Measurements from ENCODE around the gene CDH5.

The CDH5 gene

DNA sequence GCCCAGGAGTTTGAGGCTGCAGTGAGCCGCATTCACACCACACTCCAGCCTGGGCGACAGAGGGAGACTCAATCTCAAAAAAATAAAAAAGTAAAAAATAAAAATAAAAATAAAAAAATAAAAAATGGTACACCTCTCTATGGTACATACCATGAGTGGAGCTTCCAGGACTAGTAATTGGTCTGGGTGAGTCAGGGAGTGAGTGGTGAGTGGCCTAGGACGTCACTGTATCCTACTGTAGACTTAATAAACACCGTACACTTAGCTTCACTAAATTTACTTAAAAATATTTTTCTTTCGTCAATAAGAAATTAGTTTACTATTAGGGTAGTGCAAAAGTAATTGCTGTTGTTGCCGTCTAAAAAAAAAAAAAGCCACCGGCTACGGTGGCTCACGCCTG is 9.0 kb downstream of the CDH5 start:
- no peak for DNase-seq

GRCh38 chr16:66376114-66376513 is 9.6 kb downstream of the CDH5 start:
- DNase-seq = no peak

DNA sequence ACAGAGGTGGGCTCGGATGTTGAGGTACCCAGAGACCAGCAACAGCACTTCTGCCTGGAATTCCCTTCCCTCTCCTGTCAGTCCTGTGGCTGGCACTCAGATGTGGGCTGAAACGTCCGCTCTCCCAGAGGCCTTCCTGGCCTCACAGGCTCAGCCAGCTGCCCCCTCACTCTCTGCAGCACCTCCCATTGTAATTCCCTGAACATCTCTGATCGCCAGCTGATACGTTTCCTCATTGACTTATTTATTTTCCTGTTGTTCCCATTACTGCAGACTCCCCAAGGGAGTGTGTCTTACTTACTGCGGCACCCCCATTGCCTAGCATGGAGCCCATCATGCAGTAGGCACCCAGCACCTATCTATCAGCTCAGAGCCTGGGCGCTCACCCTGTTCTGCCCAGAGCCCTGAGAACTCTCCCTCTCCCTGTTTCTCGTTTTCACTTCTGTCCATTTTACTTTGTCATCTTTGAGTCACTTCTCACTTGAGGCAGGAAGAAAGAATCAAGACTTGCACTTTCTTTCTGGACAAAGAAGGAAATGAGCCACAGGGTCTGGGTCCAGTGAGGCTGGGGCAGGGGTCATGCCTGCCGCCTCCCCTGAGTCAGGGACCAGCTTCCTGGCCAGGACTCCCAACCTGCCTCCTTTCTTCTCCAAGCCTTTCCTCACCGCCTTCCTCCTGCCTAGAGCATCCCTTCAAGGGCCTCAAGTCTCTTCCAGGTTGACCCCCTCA is 10.2 kb downstream of the CDH5 start:
- DNase-seq = no peak

DNA sequence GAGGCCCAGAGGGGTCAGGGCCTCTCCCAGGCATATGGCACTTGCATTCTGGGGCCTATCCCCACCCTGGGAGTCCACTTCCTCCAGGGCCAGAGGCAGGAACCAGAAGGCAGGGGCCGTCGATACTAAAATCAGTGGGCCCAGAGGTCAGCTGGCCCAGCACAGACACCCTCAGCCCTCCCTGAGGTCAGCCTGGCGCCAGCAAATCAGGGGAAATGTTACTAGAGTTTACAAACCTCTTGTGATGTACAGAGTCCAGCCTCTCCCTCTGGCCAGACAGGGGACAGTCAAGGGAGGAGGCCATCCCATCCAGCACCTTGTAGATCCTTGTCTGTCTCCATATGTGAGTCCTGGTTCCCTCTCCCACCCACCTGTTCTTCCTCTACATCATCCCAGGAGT is 10.8 kb downstream of the CDH5 start:
- no peak for DNase-seq

DNA sequence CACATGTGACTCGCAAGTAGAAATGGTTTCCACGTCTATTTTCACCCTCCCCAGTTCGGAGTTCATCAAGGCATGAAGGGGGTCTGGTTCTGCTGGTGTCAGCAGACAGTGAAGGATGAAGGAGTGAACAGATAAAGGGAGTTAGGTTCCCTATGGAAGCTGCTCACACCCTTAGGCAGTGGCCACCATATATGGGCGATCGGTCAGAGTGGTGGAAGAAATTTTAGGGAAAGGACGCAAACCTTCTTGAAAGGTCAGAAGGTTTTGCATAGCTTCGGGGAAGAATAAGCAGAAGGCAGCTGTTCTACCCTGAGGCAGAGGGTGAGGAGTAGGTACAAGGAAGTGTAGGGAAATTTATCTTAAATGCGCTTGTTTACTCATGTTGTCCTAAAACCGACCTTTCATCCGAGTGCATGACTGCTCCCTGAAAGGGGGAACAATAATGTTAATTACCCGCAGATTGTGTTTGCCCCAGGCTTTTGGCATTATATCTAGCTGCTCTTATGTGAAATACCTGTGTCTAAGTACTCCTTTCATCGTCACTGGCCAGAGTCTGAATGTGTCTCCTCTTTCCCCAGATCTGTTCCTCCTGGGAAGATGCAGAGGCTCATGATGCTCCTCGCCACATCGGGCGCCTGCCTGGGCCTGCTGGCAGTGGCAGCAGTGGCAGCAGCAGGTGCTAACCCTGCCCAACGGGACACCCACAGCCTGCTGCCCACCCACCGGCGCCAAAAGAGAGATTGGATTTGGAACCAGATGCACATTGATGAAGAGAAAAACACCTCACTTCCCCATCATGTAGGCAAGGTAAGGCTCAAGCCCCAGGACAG is 12.5 kb downstream of the CDH5 start:
- DNase-seq = no peak

GRCh38 chr16:66379571-66379941 is 13.1 kb downstream of the CDH5 start:
- DNase-seq = no peak

DNA sequence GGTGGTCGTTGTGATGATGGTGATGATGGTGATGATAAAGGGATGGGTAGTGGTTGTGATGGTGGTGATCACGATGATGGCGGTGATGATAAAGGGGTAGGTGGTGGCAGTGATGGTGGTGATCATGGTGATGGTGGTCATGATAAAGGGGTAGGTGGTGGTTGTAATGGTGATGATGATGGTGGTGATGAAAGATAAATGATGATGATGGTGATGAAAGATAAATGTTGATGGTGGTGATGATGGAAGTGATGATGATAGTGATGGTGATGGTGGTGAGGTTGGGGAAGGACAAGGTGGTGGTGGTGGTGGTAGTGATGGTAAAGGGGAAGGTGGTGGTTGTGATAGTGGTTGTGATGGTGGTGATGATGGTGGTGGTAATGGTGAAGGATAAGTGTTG is 13.9 kb downstream of the CDH5 start:
- DNase-seq = no peak

- no peak for DNase-seq
Observed at GRCh38 chr16:66381585-66382170, 15.2 kb downstream of the CDH5 start.

DNA sequence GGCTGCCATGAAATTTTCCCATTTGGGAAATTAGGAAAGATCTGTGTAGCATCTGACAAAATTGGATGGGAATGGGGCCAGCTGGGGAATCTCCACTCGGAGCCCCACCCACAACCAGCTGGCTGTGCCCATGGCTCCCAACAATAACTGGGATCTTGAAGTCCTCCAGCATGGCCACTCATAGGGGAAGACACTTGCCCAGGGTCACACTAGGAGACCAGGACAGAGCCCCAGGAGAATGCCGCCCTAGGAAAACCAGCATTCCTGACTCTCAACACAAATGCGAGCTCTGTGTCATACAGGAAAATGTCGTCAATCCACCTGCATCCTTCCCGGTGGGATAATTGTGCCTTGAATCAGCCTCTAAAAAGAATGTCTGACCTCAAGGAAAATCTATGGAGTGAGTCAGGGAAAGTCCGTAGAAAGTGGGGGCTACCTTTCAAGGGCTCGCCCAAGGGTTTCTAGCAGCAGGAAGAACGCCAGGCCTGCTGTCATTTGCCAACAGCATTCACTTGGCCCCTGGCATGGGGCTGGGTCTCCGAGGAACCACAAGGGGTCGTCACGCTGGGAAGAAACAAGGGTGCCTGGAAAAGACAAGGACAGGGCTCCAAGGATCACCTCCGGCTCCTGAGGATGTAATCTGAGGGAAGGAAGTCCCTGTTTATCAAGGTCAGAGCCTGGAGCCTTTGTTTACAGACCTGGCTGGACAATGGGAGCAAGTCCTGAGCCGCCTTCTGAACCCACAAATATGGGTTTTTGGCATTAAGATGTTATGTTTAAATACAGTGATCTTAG is 15.9 kb downstream of the CDH5 start:
- no peak for DNase-seq

- DNase-seq = no peak
Observed at GRCh38 chr16:66382966-66383299, 16.4 kb downstream of the CDH5 start.

GRCh38 chr16:66383551-66383950 is 17.1 kb downstream of the CDH5 start:
- DNase-seq = no peak

- DNase-seq = no peak
Observed at GRCh38 chr16:66385415-66385814, 18.9 kb downstream of the CDH5 start.

DNA sequence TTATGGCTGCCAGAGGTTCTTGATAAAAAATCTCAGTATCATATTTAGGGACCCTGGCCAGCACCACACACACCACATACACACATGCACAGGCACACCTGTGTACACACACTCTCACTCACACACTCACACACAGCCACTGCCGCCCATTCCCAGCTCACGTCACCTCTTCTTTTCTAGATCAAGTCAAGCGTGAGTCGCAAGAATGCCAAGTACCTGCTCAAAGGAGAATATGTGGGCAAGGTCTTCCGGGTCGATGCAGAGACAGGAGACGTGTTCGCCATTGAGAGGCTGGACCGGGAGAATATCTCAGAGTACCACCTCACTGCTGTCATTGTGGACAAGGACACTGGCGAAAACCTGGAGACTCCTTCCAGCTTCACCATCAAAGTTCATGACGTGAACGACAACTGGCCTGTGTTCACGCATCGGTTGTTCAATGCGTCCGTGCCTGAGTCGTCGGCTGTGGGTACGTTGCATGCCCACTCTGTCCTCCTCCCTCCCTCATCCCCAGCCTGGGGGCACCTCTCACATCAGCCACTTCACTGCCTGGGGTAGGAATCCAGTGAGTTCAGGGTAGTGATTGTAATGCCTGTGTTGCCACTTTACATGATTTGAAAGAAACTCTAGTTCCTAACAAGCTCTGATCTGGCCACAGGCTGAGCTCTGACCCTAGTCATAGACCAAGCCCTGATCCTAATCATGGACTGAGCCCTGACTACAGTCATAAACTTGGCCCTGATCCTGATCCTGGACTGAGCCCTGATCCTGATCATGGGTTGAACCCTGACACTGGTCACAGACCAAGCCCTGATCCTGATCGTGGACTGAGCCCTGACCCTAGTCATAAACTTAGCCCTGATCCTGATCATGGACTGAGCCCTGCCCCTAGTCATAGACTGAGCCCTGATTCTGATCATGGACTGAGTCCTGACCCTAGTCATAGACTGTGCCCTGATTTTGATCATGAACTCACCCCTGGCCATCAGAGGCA is 20.4 kb downstream of the CDH5 start:
- DNase-seq = no peak

DNA sequence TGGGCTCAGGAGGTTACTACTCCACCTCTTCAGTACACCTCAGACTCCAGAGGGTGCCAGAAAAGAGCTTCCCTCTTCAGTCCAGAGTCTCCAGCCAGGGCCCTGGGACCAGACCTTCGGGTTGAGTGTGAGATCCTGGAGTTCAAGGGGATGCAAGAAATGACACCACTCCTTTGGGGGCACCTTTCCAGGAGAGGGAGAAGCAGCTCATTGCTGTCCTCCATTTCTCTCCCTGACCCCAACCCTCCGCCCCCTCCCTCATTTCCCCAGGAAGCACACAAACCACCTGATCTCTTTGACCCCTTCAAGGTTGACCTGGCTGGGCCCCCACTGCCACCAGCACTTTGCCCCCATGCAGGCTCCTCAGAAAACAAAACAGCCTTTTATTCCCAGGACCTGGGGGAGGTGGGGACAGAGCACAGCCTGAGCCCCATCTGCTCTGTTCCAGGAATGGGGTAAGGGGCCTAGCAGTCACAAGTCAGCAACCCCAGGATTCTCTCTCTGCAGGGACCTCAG is 21.4 kb downstream of the CDH5 start:
- DNase-seq = no peak

- DNase-seq = no peak
Observed at GRCh38 chr16:66388350-66389139, 22.1 kb downstream of the CDH5 start.

GRCh38 chr16:66389256-66390176 is 23.0 kb downstream of the CDH5 start:
- no peak for DNase-seq

GRCh38 chr16:66390346-66391108 is 24.0 kb downstream of the CDH5 start:
- no peak for DNase-seq

GRCh38 chr16:66391726-66392670 is 25.5 kb downstream of the CDH5 start:
- DNase-seq = no peak
